ENCODE measurements around the gene COPS9.

- TF ChIP-seq CTCF (IDR thresholded peaks at IDR 0.05) (no peak), POLR2AphosphoS5 (IDR thresholded peaks at IDR 0.05) (no peak), POLR2A (IDR thresholded peaks at IDR 0.05) (no peak), EP300 (IDR thresholded peaks at IDR 0.05) (no peak)
Measured at GRCh38 chr2:240126731-240127130, 9.4 kb downstream of the COPS9 start.

All from sigmoid colon (tissue), 4 donors.